ENCODE measurements around the gene CES4A. TPM values are rescaled to one million over a fixed set of nuclear protein-coding genes. Genes with fewer than 3 reads are reported as not detected.

Gene CES4A
- total and polyA plus RNA-seq, 2 of the 13 experiments (the other 11 are each of a cell fraction or from before 2014, with no cell fraction given): 0.09 to 0.17 TPM

DNA sequence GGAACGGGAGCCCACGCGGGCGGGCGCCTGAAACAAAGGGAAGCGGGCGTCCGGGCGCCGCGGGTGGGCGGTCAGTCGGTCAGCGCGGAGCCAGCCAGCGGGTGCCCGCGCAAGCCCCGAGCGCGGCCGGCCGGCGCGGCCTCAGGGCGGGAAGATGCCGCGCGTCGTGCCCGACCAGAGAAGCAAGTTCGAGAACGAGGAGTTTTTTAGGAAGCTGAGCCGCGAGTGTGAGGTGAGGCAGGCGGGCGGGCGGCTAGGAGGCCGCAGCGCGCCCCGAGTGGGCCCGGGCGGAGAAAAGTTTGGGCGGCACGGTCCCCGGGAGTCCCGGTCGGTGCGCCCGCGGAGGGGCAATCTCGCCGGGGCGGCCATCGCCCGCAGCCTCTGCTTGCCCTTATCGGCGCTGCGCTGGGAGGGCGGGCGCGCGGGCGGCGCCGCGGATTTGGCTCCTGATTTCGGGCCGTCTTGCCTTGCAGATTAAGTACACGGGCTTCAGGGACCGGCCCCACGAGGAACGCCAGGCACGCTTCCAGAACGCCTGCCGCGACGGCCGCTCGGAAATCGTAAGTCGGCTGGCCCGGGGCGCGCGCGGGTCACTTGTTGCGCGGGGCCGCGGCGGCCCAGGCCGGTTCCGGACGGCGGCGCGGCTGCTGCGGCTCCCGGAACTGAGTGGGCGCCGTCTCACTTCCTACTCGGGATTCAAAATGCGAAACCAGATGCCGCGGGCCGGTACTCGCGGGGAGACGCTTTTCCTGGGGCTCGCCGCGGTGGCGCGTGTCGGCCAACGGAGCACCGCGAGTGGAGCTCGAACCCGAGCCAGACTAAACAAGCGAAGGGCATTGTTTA, 41.1 kb downstream of the CES4A start (continued):
- TF ChIP-seq, protein P1, sequence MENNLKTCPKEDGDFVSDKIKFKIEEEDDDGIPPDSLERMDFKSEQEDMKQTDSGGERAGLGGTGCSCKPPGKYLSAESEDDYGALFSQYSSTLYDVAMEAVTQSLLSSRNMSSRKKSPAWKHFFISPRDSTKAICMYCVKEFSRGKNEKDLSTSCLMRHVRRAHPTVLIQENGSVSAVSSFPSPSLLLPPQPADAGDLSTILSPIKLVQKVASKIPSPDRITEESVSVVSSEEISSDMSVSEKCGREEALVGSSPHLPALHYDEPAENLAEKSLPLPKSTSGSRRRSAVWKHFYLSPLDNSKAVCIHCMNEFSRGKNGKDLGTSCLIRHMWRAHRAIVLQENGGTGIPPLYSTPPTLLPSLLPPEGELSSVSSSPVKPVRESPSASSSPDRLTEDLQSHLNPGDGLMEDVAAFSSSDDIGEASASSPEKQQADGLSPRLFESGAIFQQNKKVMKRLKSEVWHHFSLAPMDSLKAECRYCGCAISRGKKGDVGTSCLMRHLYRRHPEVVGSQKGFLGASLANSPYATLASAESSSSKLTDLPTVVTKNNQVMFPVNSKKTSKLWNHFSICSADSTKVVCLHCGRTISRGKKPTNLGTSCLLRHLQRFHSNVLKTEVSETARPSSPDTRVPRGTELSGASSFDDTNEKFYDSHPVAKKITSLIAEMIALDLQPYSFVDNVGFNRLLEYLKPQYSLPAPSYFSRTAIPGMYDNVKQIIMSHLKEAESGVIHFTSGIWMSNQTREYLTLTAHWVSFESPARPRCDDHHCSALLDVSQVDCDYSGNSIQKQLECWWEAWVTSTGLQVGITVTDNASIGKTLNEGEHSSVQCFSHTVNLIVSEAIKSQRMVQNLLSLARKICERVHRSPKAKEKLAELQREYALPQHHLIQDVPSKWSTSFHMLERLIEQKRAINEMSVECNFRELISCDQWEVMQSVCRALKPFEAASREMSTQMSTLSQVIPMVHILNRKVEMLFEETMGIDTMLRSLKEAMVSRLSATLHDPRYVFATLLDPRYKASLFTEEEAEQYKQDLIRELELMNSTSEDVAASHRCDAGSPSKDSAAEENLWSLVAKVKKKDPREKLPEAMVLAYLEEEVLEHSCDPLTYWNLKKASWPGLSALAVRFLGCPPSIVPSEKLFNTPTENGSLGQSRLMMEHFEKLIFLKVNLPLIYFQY (CRISPR knock-in tag; IDR thresholded peaks at IDR 0.05; ENCODE audit: borderline replicate concordance): peak; percentile 93
- TF ChIP-seq REPIN1 (CRISPR knock-in tag; IDR thresholded peaks at IDR 0.05; ENCODE audit: borderline replicate concordance, low read depth) (no peak), ZNF414 (CRISPR knock-in tag; IDR thresholded peaks at IDR 0.05) (peak; percentile 17; the same call in 1 of the 2 replicates)

GRCh38 chr16:67030221-67030962, 42.0 kb downstream of the CES4A start:
- FAIRE-seq: no peak
- Histone ChIP-seq H3K9ac (ENCODE audit: insufficient read depth, low read depth, low read length) (peak overlapping the region; percentile 94), H3K4me3 (replicated peaks in 1 of 3; ENCODE audit: insufficient read depth in 1 of 3, low read depth in 2 of 3, low read length in 3 of 3) (peak overlapping the region; percentile 87 to 96 (median 96)), H3K27me3 (ENCODE audit: control insufficient read depth in 1 of 2, insufficient read depth in 2 of 2, low read length in 2 of 2) (no peaks in the 10 kb centered on the region; a peak in 1 of 5 replicates), H3K36me3 (replicated peaks in 1 of 2; ENCODE audit: control insufficient read depth in 1 of 2, insufficient read depth in 2 of 2, low read length in 2 of 2) (peaks cover 0 to 3% of the 10 kb centered on the region in 2 experiments; a peak in 1 of 5 replicates), H3K79me2 (ENCODE audit: insufficient read depth, low read length) (peaks cover 66% of the 10 kb centered on the region), H3K4me2 (ENCODE audit: low read depth, low read length) (peak overlapping the region; percentile 83), H3K4me1 (ENCODE audit: insufficient read depth, low read length) (peaks cover 76% of the 10 kb centered on the region), H3K9me3 (ENCODE audit: low read length) (no peaks in the 10 kb centered on the region), H3K27ac (ENCODE audit: extremely low read length, insufficient read depth, low read length) (peak overlapping the region; percentile 82), H2AFZ (ENCODE audit: low read length) (no peak overlapping the region), H4K20me1 (ENCODE audit: insufficient read depth, low read length) (no peaks in the 10 kb centered on the region; the same call in 1 of the 2 replicates)
- ChIA-PET CTCF (ENCODE audit: low intra/inter-chr PET ratio, low total read pairs) (no interaction called here), POLR2A (interaction anchor here (0.8 to 1.9 kb wide), 5 partner anchors 10 to 81 kb away, joined by 3 to 8 read pairs (median 5); no protein-coding TSS in a partner anchor)
- in situ Hi-C loops (cut with HindIII; ENCODE audit: extremely low pct_ligation_motif_present, low pct_unique_long_range_greater_than_20kb): no loop called here
- TSS peak; percentile 35 for BruUV-seq (replicated peaks)
- ATAC-seq: peak; percentile 12; the same call in 1 of the 3 replicates
- 7% methylated on average over 18 of the region's 18 CpGs for WGBS (ENCODE audit: low lambda C conversion rate)
- DNase-seq (ENCODE audit: low spot score): no peak
- intact Hi-C loops (cut with micrococcal nuclease; ENCODE audit: unreplicated experiment): no loop called here
- TF ChIP-seq TARDBP (CRISPR knock-in tag; IDR thresholded peaks at IDR 0.05): no peak
- peak; percentile 52; the same call in 1 of the 2 replicates for TF ChIP-seq ZNF605 (CRISPR knock-in tag; IDR thresholded peaks at IDR 0.05)
- peak; percentile 74 for TF ChIP-seq KMT2A (CRISPR knock-in tag; IDR thresholded peaks at IDR 0.05)
- TF ChIP-seq HNF4G (IDR thresholded peaks at IDR 0.05; ENCODE audit: borderline replicate concordance, low read depth, low read length): no peak
- TF ChIP-seq HNF4G (CRISPR knock-in tag; IDR thresholded peaks at IDR 0.05; ENCODE audit: borderline replicate concordance, low read depth): no peak
- TF ChIP-seq, protein P2, sequence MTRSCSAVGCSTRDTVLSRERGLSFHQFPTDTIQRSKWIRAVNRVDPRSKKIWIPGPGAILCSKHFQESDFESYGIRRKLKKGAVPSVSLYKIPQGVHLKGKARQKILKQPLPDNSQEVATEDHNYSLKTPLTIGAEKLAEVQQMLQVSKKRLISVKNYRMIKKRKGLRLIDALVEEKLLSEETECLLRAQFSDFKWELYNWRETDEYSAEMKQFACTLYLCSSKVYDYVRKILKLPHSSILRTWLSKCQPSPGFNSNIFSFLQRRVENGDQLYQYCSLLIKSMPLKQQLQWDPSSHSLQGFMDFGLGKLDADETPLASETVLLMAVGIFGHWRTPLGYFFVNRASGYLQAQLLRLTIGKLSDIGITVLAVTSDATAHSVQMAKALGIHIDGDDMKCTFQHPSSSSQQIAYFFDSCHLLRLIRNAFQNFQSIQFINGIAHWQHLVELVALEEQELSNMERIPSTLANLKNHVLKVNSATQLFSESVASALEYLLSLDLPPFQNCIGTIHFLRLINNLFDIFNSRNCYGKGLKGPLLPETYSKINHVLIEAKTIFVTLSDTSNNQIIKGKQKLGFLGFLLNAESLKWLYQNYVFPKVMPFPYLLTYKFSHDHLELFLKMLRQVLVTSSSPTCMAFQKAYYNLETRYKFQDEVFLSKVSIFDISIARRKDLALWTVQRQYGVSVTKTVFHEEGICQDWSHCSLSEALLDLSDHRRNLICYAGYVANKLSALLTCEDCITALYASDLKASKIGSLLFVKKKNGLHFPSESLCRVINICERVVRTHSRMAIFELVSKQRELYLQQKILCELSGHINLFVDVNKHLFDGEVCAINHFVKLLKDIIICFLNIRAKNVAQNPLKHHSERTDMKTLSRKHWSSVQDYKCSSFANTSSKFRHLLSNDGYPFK (CRISPR knock-in tag; IDR thresholded peaks at IDR 0.05; ENCODE audit: borderline replicate concordance): no peak
- no peak for TF ChIP-seq TP53 (CRISPR knock-in tag; conservative IDR thresholded peaks at IDR 0.05)
- peak; percentile 27; the same call in 1 of the 2 replicates for TF ChIP-seq SALL1 (CRISPR knock-in tag; IDR thresholded peaks at IDR 0.05)
- no peak for TF ChIP-seq ZNF44 (CRISPR knock-in tag; IDR thresholded peaks at IDR 0.05)
